Mammary epithelial cell (primary cell): ENCODE measurements around the gene SELP.

Source experiments
- CTCF ChIP-seq, 2 donors: IDR thresholded peaks in 1 of 2; conservative IDR thresholded peaks in 1 of 2; 2 replicates each; pipeline ENCODE4 v1.5.1; 2011 to 2012; ENCODE audit warnings: inconsistent platforms in 2 of 2, low read length in 2 of 2, mild to moderate bottlenecking in 2 of 2, control low read depth in 1 of 2, low read depth in 1 of 2; ENCODE audit not compliant: insufficient read depth in 1 of 2; ENCODE audit errors: extremely low read depth in 1 of 2
- EZH2 ChIP-seq: IDR thresholded peaks from 2 replicates; pipeline ENCODE4 v1.6.1; 2012; ENCODE audit warnings: low read length, inconsistent platforms, borderline replicate concordance

- no peak for TF ChIP-seq CTCF (conservative IDR thresholded peaks at IDR 0.05 in 1 of 2, IDR thresholded peaks at IDR 0.05 in 1 of 2; ENCODE audit: extremely low read depth in 1 of 2, insufficient read depth in 1 of 2, low read depth in 1 of 2, low read length in 2 of 2)
- TF ChIP-seq EZH2, result no peak
Measured at GRCh38 chr1:169624912-169625311, 5.0 kb downstream of the SELP start.
